Medulla oblongata (tissue), 1 donor: ENCODE measurements around the gene SHISA5.
"Not testable (repeated sequence)": the region's sequence is repeated elsewhere in the genome, so short reads cannot be mapped to it uniquely, and the experiment has no call there.

ENCODE experiments used
- DNase-seq: peaks from one replicate; pipeline ENCODE4 v3.0.0-alpha.2; 2015; ENCODE audit errors: extremely low spot score

SHISA5 gene

GRCh38 chr3:48504051-48504946, at the start of gene SHISA5:
TSS of gene SHISA5 (minus strand) at chr3:48504174. CDS start at chr3:48504094, 80 bp downstream.
- peak; percentile 65 for DNase-seq

GRCh38 chr3:48553361-48553760, 49.4 kb upstream of the SHISA5 start:
- no peak for DNase-seq

GRCh38 chr3:48552111-48552951, 48.4 kb upstream of the SHISA5 start:
- no peak for DNase-seq

- not testable (repeated sequence) for DNase-seq
These were observed 47.7 kb upstream of the SHISA5 start for GRCh38 chr3:48551651-48552050.

- peak; percentile 95 for DNase-seq
These were observed 45.0 kb upstream of the SHISA5 start for GRCh38 chr3:48548729-48549705.

- no peak for DNase-seq
These were observed 44.2 kb upstream of the SHISA5 start for GRCh38 chr3:48548126-48548525.

GRCh38 chr3:48546203-48546829, 42.3 kb upstream of the SHISA5 start:
- DNase-seq, result peak; percentile 56

- DNase-seq, result no peak
These were observed 40.2 kb upstream of the SHISA5 start for GRCh38 chr3:48544141-48544540.

- peak; percentile 51 for DNase-seq
These were observed 39.4 kb upstream of the SHISA5 start for GRCh38 chr3:48543271-48543866.

GRCh38 chr3:48538451-48538850, 34.5 kb upstream of the SHISA5 start:
- no peak for DNase-seq

- DNase-seq, result no peak
These were observed 32.8 kb upstream of the SHISA5 start for GRCh38 chr3:48536785-48537184.

GRCh38 chr3:48536116-48536515, 32.1 kb upstream of the SHISA5 start:
- no peak for DNase-seq

GRCh38 chr3:48535578-48535977, 31.6 kb upstream of the SHISA5 start:
- DNase-seq, result no peak

GRCh38 chr3:48532977-48533337, 29.0 kb upstream of the SHISA5 start:
- DNase-seq, result no peak

- DNase-seq, result peak; percentile 86
These were observed 28.4 kb upstream of the SHISA5 start for GRCh38 chr3:48532271-48532976.

- DNase-seq, result not testable (repeated sequence)
These were observed 26.7 kb upstream of the SHISA5 start for GRCh38 chr3:48530701-48531100.

GRCh38 chr3:48528754-48529153, 24.8 kb upstream of the SHISA5 start:
- peak; percentile 58 for DNase-seq

GRCh38 chr3:48528048-48528447, 24.1 kb upstream of the SHISA5 start:
- DNase-seq, result no peak

- no peak for DNase-seq
These were observed 21.0 kb upstream of the SHISA5 start for GRCh38 chr3:48524970-48525369.

GRCh38 chr3:48521635-48522034, 17.7 kb upstream of the SHISA5 start:
- DNase-seq, result no peak
